ENCODE results near the gene MACROD2.
"Not testable (repeated sequence)": the region's sequence is repeated elsewhere in the genome, so short reads cannot be mapped to it uniquely, and the experiment has no call there.

The MACROD2 gene

DNA sequence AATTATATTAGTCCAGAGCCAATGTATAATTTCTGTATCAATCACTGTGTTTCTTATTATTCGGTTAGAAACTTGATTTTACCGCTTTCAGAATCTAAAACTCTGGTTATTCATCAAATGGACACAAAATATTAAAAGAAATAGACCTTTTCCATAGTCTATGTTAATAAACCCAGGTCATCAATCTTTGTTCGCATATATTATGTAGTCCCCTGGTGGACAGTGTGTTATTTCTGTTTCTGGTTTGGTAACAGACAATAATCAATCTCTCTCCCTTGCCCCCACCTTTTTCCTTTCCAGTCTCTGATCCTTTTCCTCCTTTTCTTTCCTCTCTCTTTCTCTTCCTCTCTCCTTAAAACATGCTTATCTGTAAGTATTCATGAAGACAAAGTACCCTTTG is 203.1 kb downstream of the MACROD2 start:
- no peak overlapping the region for H3K4me3 ChIP-seq (ENCODE audit: low read depth, low read length)
- TF ChIP-seq, protein P1, sequence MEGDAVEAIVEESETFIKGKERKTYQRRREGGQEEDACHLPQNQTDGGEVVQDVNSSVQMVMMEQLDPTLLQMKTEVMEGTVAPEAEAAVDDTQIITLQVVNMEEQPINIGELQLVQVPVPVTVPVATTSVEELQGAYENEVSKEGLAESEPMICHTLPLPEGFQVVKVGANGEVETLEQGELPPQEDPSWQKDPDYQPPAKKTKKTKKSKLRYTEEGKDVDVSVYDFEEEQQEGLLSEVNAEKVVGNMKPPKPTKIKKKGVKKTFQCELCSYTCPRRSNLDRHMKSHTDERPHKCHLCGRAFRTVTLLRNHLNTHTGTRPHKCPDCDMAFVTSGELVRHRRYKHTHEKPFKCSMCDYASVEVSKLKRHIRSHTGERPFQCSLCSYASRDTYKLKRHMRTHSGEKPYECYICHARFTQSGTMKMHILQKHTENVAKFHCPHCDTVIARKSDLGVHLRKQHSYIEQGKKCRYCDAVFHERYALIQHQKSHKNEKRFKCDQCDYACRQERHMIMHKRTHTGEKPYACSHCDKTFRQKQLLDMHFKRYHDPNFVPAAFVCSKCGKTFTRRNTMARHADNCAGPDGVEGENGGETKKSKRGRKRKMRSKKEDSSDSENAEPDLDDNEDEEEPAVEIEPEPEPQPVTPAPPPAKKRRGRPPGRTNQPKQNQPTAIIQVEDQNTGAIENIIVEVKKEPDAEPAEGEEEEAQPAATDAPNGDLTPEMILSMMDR (IDR thresholded peaks at IDR 0.05; ENCODE audit: borderline replicate concordance, insufficient read depth, low read depth, low read length): no peak

DNA sequence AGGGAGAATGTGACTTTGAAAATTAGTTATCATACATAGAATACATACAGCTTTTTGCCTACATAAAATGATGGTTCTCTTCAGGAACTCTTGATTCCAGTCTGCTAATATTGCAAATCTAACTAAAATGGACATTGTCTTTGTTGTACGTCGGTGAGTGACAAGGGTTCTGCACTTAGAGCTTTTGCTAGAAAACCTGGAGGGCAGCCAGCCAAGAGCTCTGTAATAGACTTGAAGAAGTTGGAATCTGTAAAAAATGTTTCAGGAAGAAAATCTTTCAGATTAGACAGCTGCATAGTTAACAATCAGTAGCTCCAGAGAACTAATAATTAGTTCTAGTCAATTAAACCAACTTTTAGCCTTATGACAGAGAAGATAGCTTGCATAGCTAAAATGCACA is 203.8 kb downstream of the MACROD2 start:
- TF ChIP-seq, protein P1 (IDR thresholded peaks at IDR 0.05; ENCODE audit: borderline replicate concordance, insufficient read depth, low read depth, low read length): no peak
- no peak overlapping the region for H3K4me3 ChIP-seq (ENCODE audit: low read depth, low read length)

DNA sequence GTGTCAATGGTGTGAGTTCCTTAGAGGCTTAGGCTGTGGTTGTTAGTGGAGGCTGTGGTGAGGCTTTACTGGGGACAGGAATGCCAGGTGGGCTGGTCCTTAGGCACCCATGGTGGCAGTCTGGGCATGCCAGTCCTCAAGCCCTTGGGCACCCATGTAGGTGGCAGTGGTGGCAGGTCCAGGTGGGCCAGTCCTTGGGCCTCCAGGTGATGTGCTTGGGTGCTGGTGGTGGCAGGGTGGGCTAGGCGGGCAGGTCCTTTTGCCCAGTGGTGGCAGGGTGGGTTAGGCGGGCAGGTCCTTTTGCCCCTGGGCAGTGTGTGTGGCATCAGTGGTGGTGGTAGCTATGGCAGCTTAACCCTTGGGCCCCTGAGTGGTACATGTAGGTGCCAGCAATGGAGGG is 208.3 kb downstream of the MACROD2 start:
- TF ChIP-seq, protein P1 (IDR thresholded peaks at IDR 0.05; ENCODE audit: borderline replicate concordance, insufficient read depth, low read depth, low read length): no peak
- no peak overlapping the region for H3K4me3 ChIP-seq (ENCODE audit: low read depth, low read length)

DNA sequence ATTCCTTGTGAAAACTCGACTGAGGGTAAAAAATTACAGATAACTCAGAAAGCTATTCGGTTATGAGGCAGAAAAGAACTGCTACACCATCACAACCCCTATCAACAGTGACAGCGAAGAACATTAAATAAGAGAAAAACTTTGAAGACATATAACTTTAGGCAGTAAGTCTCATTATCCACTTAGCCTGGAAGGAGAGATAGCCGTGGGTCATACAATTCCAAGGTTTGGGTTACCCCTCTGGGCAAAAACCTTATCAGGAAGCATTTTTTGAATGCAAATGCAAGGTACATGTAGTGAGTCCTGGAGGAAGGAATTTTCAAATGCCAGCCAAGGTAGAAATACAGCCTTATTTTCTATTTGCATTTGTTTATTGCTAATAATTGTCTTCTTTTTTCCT is 212.3 kb downstream of the MACROD2 start:
- TF ChIP-seq, protein P1 (IDR thresholded peaks at IDR 0.05; ENCODE audit: borderline replicate concordance, insufficient read depth, low read depth, low read length): no peak

DNA sequence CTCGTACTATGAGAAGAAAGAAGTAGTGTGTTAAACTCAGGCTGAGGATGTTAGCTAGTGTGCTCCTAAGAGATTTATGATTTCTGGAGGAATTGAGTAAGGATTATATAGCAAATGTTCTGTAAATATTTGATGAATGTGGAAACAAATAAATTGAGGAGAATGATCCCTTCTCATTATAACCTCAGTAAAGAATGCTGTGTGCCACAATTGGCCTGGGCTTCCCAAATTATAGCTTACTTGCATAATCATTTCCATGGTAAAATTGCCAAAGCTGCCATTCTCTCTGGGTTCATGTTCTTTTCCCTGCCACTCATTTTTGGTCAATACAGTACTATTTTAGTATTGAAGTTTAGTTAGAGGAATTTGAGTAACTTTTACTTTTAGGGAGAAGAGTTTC is 213.6 kb downstream of the MACROD2 start:
- H3K4me3 ChIP-seq (ENCODE audit: low read depth, low read length): no peak overlapping the region
- TF ChIP-seq, protein P1 (IDR thresholded peaks at IDR 0.05; ENCODE audit: borderline replicate concordance, insufficient read depth, low read depth, low read length): no peak

More for the DNA sequence above, 212.3 kb downstream of the MACROD2 start:
- no peak overlapping the region for H3K4me3 ChIP-seq (ENCODE audit: low read depth, low read length)

- H3K4me3 ChIP-seq (ENCODE audit: low read depth, low read length): no peak overlapping the region
- TF ChIP-seq, protein P1 (IDR thresholded peaks at IDR 0.05; ENCODE audit: borderline replicate concordance, insufficient read depth, low read depth, low read length): no peak
Observed at GRCh38 chr20:14210146-14210545, 214.8 kb downstream of the MACROD2 start.

- TF ChIP-seq, protein P1 (IDR thresholded peaks at IDR 0.05; ENCODE audit: borderline replicate concordance, insufficient read depth, low read depth, low read length): no peak
- no peak overlapping the region for H3K4me3 ChIP-seq (ENCODE audit: low read depth, low read length)
Observed at GRCh38 chr20:14214046-14214445, 218.7 kb downstream of the MACROD2 start.

DNA sequence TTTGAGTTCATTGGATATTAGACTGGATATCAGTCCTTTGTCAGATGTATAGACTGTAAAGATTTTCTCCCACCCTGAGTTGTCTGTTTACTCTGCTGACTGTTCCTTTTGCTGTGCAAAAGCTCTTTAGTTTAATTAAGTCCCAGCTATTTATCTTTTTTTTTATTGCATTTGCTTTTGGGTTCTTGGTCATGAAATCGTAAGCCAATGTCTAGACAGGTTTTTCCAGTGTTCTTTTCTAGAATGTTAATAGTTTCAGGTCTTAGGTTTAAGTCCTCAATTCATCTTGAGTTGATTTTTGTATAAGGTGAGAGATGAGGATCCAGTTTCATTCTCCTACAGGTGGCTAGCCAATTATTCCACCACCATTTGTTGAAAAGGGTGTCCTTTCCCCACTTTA is 220.6 kb downstream of the MACROD2 start:
- H3K4me3 ChIP-seq (ENCODE audit: low read depth, low read length): not testable (repeated sequence)

All from GM12875 (cell line).